ENCODE results near the gene TECR. TPM values are rescaled to one million over a fixed set of nuclear protein-coding genes. Genes with fewer than 3 reads are reported as not detected.

The TECR gene
- total and polyA plus RNA-seq, 2 of the 4 experiments (the other 2 are of a cell fraction), result 46.2 to 81.2 TPM

GRCh38 chr19:14516746-14517438 is 12.5 kb upstream of the TECR start:
- peak overlapping the region; percentile 87 for H3K23ac ChIP-seq (ENCODE audit: low read depth, low read length)
- dilution Hi-C loops (cut with HindIII; ENCODE audit: low sequenced_read_pairs, unreplicated experiment) (no loop called here), intact Hi-C loops (cut with micrococcal nuclease) (no loop called here), in situ Hi-C loops (cut with MboI; ENCODE audit: low sequenced_read_pairs) (no loop called here)
- H3K36me3 ChIP-seq (ENCODE audit: control insufficient read depth, insufficient read depth, low read length), result peaks cover 27% of the 10 kb centered on the region
- H2AFZ ChIP-seq (replicated peaks; ENCODE audit: low read length, poor library complexity), result no peak overlapping the region
- DNase-seq, result no peak
- H4K5ac ChIP-seq (ENCODE audit: low read depth, low read length), result peak overlapping the region; percentile 17; the same call in 1 of the 2 replicates
- no TSS peak for BruUV-seq (replicated peaks)
- peaks cover 23 to 54% of the 10 kb centered on the region in 2 experiments for H3K79me1 ChIP-seq (ENCODE audit: low read depth in 1 of 2, low read length in 2 of 2)
- peak overlapping the region; percentile 93 for H3K4ac ChIP-seq (ENCODE audit: low read depth, low read length)
- peak overlapping the region; percentile 96 for H3K14ac ChIP-seq (replicated peaks; ENCODE audit: low read depth, low read length)
- peaks cover 19% of the 10 kb centered on the region for H3K9me1 ChIP-seq (ENCODE audit: insufficient read depth, low read length)
- peak overlapping the region; percentile 3 to 41; a peak in 1 of 4 replicates for H4K8ac ChIP-seq (ENCODE audit: low read depth in 2 of 2, low read length in 2 of 2)
- POLR2A ChIA-PET (ENCODE audit: unreplicated experiment), result no interaction called here
- H4K20me1 ChIP-seq (ENCODE audit: insufficient read depth, low read length), result peaks cover 41% of the 10 kb centered on the region
- peak overlapping the region; percentile 71 for H4K91ac ChIP-seq (ENCODE audit: insufficient read depth, low read depth, low read length)
- peak overlapping the region; percentile 83; the same call in 1 of the 2 replicates for H2AK5ac ChIP-seq (ENCODE audit: low read depth, low read length)
- no peaks in the 10 kb centered on the region for H3K27me3 ChIP-seq (ENCODE audit: control insufficient read depth, insufficient read depth, low read length)
- CTCF ChIA-PET, result interaction anchor here (0.7 kb wide), 1 partner anchor 9 kb away, joined by 3 read pairs; no protein-coding TSS in a partner anchor
- peaks cover 16% of the 10 kb centered on the region for H3K4me1 ChIP-seq (ENCODE audit: control insufficient read depth, insufficient read depth, low read length)
- H2BK20ac ChIP-seq (ENCODE audit: low read depth, low read length), result no peak overlapping the region
- H3K4me3 ChIP-seq (ENCODE audit: insufficient read depth, low read depth, low read length), result peak overlapping the region; percentile 85
- H2AK9ac ChIP-seq (replicated peaks; ENCODE audit: low read depth, low read length, poor library complexity), result peak overlapping the region; percentile 98
- 55% methylated on average over 8 of the region's 22 CpGs; no CpG with 5 or more reads in 1 of the 2 experiments for WGBS, 2 experiments (ENCODE audit: extremely low coverage in 2 of 2, insufficient read length in 1 of 2)
- H2BK120ac ChIP-seq (ENCODE audit: low read depth, low read length), result no peak overlapping the region
- TF ChIP-seq CTCF (conservative IDR thresholded peaks at IDR 0.05; ENCODE audit: low read depth, low read length) (no peak), MXI1 (IDR thresholded peaks at IDR 0.05; ENCODE audit: borderline replicate concordance, low read depth, low read length) (0 out of 2 replicates have a peak, but pooled peaks have one; percentile 11), POLR2A (IDR thresholded peaks at IDR 0.05; ENCODE audit: low read depth, low read length) (peak; percentile 42)
- H2BK15ac ChIP-seq (ENCODE audit: low read depth, low read length), result no peak overlapping the region
- H2BK5ac ChIP-seq (ENCODE audit: low read depth, low read length, poor library complexity, severe bottlenecking), result peak overlapping the region; percentile 86
- no peak for ATAC-seq (ENCODE audit: low read depth)
- peak overlapping the region; percentile 87 for H3K9ac ChIP-seq (ENCODE audit: low read depth, low read length)
- peak overlapping the region; percentile 98 for H3K4me2 ChIP-seq (ENCODE audit: low read depth, low read length)
- peak overlapping the region; percentile 61; the same call in 1 of the 2 replicates for H3K18ac ChIP-seq (ENCODE audit: low read depth, low read length)
- peak overlapping the region; percentile 75 for H3K56ac ChIP-seq (ENCODE audit: extremely low read depth, insufficient read depth, low read length)
- no peaks in the 10 kb centered on the region for H3K9me3 ChIP-seq (ENCODE audit: control insufficient read depth, insufficient read depth, low read length)
- H3K27ac ChIP-seq (ENCODE audit: insufficient read depth, low read length), result peak overlapping the region; percentile 78

Data from IMR-90 (cell line).